Stimulated activated CD4-positive, alpha-beta T cell treated with anti-CD3 and anti-CD28 coated beads, TNF-alpha, amount 100 ng/mL, for 4 hours (primary cell): ENCODE data around the gene UBE2E1.
"Not testable (repeated sequence)": the region's sequence is repeated elsewhere in the genome, so short reads cannot be mapped to it uniquely, and the experiment has no call there.

Source experiments
- DNase-seq, 3 experiments: peaks; one replicate each; pipeline ENCODE4 v3.0.0-alpha.2; 2020; ENCODE audit warnings: low read depth in 3 of 3

The UBE2E1 gene

GRCh38 chr3:23845326-23846216 lies 39.8 kb downstream of the UBE2E1 start:
- DNase-seq, result no peak

GRCh38 chr3:23849462-23849861 lies 43.7 kb downstream of the UBE2E1 start:
- DNase-seq, result not testable (repeated sequence)

- no peak for DNase-seq
Observed at GRCh38 chr3:23856286-23856685, 50.5 kb downstream of the UBE2E1 start.

GRCh38 chr3:23859012-23859743 lies 53.4 kb downstream of the UBE2E1 start:
- DNase-seq, result no peak

GRCh38 chr3:23859839-23860382 lies 54.2 kb downstream of the UBE2E1 start:
- DNase-seq, result no peak

- DNase-seq, result no peak
Observed at GRCh38 chr3:23861689-23862088, 55.9 kb downstream of the UBE2E1 start.

- DNase-seq, result no peak
Observed at GRCh38 chr3:23863060-23863459, 57.3 kb downstream of the UBE2E1 start.

GRCh38 chr3:23864931-23865330 lies 59.2 kb downstream of the UBE2E1 start:
- DNase-seq, result no peak

GRCh38 chr3:23865595-23866396 lies 60.0 kb downstream of the UBE2E1 start:
- no peak for DNase-seq

- DNase-seq, result no peak
Observed at GRCh38 chr3:23867400-23867799, 61.6 kb downstream of the UBE2E1 start.

- no peak for DNase-seq
Observed at GRCh38 chr3:23867838-23868237, 62.1 kb downstream of the UBE2E1 start.

GRCh38 chr3:23869977-23870662 lies 64.4 kb downstream of the UBE2E1 start:
- no peak for DNase-seq

- not testable (repeated sequence) for DNase-seq
Observed at GRCh38 chr3:23870663-23871043, 64.9 kb downstream of the UBE2E1 start.

GRCh38 chr3:23871361-23871760 lies 65.6 kb downstream of the UBE2E1 start:
- not testable (repeated sequence) for DNase-seq

- no peak for DNase-seq
Observed at GRCh38 chr3:23872330-23872729, 66.6 kb downstream of the UBE2E1 start.

- DNase-seq, result no peak
Observed at GRCh38 chr3:23873941-23874340, 68.2 kb downstream of the UBE2E1 start.

- no peak for DNase-seq
Observed at GRCh38 chr3:23874359-23875112, 68.8 kb downstream of the UBE2E1 start.

GRCh38 chr3:23875113-23875725 lies 69.5 kb downstream of the UBE2E1 start:
- no peak for DNase-seq

- no peak for DNase-seq
Observed at GRCh38 chr3:23876923-23877322, 71.2 kb downstream of the UBE2E1 start.
